ENCODE data around the gene SCAPER.
"Not testable (repeated sequence)": the region's sequence is repeated elsewhere in the genome, so short reads cannot be mapped to it uniquely, and the experiment has no call there.

SCAPER gene

DNA sequence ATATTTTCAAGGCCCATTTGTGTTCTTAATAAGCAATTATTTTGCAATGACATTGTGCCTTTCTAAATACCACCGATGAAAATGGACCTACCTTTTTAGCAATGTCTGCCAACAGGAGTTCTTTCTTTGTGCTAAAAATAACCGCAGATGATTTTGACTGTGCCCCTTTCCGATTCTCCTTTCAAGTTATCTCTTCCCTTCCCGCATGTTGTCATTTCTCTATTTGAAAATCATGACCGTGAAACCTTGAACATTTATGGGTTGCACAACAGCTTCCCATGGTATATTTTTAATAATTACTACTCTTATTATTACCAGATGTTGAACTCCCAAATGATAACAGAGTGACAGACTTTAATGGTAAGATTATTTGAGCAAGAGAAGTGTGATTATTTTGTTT is 583.5 kb downstream of the SCAPER start:
- DNase-seq (ENCODE audit: low read depth in 2 of 2): no peak

DNA sequence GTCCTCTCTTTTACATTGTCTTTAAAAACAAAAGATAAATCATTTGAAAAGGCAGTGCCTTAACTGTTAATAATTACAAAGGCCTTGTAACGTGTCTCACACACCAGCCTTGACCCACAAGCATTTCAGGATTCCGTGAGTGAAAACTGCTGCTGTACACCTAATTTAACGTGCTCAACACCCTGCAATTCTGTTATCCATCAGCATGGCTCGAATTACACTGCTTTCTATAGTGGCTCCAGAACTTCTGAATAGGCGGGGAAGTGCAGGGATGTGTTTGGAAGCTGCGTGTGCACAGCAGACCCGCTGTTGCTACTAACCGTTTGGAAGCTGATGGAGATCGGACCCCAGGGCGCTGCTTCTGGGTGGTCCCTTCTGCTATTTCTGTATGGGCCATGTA is 584.0 kb downstream of the SCAPER start:
- no peak for DNase-seq (ENCODE audit: low read depth in 2 of 2)

DNA sequence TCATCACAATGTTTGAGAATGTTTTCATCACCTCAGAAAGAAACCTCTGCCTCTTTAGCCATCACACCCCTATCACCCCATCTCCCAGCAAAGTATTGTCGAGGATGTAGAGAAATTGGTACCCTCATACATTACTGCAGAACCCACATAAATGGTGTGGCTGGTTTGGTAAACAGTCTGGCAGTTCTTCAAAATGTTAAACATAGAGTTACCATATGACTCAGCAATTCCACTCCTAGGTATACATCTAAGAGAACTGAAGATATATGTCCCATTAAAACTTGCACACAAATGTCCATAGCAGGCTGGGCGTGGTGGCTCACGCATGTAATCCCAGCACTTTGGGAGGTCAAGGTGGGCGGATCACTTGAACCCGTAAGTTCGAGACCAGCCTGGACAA is 585.1 kb downstream of the SCAPER start:
- no peak for DNase-seq (ENCODE audit: low read depth in 2 of 2)

DNA sequence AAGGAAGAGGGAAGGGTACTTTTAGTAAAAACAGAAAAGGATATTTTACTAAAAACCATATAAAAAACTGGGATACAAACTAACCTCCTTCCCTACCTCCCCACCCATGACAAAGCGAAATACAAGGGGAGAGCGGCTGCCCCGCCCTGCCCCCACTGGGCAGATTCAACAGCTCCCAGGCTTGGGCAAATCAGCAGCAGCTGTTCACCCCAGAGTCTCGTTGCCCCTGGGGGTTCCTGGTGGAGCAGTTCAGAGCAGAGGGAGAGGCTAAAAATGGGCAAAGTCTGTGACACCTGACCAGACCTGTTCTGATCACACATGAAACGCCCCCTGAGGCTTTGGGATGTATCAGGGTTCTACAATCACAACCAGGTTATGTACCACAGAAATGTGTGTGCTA is 591.4 kb downstream of the SCAPER start:
- no peak for DNase-seq (ENCODE audit: low read depth in 2 of 2)

DNA sequence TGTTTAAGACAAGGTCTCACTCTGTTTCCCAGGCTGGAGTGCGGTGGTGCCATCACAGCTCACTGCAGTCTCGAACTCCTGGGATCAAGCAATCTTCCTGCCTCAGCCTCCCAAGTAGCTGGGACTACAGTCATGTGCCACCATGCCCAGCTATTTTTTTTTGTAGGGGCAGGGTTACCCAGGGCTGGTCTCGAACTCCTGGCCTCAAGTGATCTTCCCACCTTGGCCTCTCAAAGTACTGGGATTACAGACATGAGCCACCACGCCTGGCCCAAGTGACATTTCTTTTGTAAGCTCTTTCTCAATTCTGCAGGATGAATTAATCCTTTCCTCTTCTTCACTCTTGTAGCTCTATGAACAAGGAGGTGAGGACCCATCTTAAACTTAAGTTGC is 592.0 kb downstream of the SCAPER start:
- DNase-seq (ENCODE audit: low read depth in 2 of 2): not testable (repeated sequence)

DNA sequence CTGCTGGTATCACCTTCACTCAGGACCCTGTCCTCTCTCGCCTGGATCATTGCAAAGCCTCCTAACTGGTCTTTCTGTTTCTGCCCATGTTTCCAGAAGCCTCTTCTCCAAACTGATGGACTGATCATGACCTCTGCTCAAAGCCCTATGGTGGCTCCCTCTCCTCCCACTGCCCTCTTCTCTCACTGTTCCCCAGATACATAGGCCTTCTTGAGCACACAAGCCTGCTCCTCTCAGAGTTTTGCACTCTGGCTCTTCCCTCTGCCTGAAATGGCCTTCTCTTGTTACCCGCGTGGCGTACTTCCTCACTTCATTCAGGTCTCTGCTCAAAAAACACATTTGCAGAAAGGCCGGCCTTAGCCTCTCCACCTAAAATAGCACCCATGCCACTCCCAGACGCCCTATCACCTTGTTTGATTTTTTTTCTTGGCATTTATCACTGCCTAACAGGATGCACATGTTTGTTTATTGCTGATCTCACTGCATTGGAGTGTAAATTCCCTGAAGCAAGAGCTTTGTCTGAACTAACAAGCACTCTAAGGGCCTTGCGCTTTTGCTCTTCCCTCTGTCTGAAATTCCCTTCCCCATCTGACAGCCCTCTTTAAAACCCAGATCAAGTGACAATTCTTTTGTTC is 592.5 kb downstream of the SCAPER start:
- DNase-seq (ENCODE audit: low read depth in 2 of 2): no peak

DNA sequence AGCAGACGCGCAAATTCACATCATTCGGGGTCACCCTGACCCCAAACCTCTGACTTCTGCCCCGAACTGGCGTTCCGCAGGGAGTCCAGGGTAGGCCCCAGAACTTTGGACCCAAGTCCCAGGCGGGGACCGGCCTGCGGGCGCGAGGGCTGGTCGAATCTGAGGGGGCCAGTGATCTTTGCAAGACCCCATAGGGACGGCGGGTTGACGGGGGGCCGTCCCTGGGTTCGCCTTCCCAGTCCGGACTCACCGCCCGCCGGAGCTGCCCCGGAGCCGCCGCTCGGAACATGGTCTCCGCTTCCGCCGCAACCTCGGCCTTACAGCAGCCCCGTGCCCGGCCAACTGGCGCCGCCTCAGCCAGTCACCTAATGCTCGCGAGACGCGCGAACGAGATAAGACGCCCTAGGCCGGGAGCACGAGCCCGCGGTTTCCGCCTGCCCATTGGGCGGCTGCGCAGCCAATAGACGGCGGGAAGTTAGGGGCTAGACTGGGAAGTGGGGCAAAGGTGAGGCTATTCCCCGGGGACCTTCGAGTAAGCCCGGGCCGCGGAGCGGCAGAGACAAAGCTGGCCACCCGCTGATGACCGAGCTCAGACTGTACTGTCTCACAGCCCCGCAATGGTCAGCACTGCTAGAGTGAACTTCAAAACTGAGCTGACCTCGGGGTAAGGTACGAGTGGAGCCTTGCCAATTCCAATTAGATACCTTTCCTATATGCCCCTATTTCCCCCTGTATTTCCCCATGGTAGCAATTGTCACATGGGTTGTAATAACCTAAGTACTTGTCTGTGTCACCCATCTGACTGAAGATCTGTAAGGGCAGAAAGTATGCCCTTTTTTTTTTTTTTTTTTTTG is 593.8 kb downstream of the SCAPER start, which contains the start of gene ETFA:
Gene ETFA (minus strand): TSS at position 370 of the 854 bp plus-strand sequence. CDS start 81 bp downstream, at position 289.
- peak; percentile 72 to 79 for DNase-seq (ENCODE audit: low read depth in 2 of 2)

DNA sequence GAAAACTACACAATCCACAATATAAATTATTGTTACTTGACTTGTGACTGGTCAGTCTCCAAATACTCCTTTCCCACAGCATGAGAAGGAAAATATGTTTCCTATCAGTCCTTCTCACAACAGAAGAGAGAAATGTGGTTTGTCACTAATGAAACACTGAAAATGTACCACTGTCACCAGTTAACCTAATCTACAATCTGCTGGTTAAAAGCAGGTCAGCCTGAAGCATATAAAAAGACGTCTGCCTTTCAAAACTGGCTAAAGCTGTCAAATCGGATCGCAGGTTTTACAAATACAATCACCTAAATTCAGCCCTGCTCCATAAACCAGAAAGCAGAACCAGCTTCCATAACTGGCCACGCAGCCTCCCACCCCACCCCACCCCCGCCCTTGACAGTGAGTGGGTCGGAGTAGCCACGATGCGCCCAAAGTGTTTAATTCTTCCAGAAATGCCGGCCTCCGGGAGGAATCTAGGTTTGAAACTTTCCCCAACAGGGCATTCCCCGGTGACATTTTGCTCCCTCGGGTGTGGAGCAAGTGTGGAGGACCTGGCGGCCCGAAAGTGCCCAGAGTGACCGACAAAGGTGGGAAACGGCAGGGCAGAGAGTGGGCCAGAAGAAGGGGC is 594.6 kb downstream of the SCAPER start:
- no peak for DNase-seq (ENCODE audit: low read depth in 2 of 2)

DNA sequence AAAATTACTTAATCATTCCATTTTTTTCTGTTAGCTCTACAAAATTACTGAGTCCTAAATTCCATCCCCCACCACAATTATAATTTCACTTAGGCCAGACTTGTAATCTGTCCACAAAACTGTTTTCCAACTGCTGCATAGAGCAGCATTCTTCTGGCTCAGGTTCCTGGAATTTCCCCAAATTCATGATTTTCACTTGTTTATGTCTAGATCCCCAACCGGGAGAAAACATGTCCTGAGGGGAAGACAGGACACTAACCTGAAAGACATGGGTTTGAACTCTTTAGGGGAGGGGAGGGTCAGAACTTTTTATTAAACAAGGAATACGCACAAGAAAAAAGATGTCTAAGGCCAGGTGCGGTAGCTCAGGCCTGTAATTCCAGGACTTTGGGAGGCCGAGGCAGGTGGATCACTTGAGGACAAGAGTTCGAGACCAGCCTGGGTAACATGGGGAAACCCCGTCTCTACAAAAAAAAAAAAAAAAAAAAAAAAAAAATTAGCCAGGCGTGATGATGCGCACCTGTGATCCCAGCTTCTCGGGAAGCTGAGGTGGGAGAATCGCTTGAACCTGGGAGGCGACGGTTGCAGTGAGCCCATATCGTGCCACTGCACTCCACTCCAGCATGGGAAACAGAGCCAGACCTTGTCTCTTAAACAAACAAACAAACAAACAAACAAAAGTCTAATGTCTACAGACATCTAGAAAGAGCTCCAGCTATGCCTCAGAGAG is 595.4 kb downstream of the SCAPER start:
- DNase-seq (ENCODE audit: low read depth in 2 of 2): no peak

DNA sequence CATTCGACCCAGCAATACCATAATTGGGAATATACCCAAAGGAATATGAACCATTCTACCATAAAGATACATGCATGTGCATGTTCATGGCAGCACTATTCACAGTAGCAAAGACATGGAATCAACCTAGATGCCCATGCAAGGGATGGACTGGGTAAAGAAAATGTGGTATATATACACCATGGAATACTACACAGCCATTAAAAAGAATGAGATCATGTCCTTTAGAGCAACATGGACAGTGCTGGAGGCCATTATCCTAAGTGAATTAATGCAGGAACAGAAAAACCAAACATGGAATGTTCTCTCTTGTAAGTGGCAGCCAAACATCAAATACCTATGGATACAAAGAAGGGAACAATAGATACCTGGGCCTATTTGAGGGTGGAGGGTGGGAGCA is 601.2 kb downstream of the SCAPER start:
- no peak for DNase-seq (ENCODE audit: low read depth in 2 of 2)

DNA sequence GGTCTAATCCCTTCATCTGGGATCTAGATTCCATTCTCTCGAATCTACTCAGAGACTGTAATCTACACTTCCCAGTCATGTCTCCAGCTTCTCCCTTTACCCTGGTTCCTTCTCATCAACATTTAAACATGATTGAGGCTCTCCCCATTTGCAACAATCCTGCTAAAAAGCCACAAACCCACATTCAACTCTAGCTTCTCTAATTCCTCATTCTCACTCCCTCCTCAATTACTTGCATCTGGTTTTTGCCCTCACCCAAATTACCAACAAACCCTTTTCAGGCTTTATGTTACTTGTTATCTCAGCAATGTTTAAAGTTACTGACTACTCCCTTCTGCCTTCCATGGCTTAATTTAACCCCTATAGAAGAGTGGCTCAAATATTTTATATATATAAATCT is 605.4 kb downstream of the SCAPER start:
- no peak for DNase-seq (ENCODE audit: low read depth in 2 of 2)

DNA sequence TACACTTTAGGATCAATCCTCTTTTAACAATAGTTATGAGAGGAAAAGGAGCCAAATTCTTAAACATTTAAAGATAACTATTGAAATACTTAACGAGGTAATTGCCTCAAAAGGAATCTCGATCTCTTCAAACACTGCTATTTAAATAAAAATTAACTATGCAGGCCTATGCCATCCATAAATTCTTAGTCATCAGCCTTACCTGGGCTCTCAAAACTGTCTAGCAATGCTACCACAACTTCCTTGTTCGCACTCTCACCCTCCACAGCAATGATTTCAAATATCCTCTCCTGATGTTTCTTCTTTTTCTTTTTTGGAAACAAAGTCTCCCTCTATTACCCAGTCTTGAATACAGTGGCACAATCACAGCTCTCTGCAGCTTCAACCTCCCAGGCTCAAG is 606.2 kb downstream of the SCAPER start:
- DNase-seq (ENCODE audit: low read depth in 2 of 2): no peak

DNA sequence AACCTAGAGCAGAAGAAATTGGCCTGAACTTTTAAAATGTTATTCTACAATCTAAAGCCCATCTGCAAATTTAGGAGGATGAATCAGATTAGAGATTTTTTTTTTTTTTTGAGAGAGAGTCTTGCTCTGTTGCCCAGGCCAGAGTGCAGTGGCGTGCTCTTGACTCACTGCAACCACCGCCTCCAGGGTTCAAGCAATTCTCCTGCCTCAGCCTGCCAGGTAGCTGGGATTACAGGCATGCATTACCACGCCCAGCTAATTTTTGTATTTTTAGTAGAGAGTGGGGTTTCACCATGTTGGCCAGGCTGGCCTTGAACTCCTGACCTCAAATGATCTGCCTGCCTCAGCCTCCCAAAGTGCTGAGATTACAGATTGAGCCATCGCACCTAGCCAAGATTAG is 607.2 kb downstream of the SCAPER start:
- DNase-seq (ENCODE audit: low read depth in 2 of 2): not testable (repeated sequence)

Measured in stimulated activated CD8-positive, alpha-beta memory T cell treated with anti-CD3 and anti-CD28 coated beads, Interleukin-2, amount 100 ng/mL, for 1 hour (primary cell).